ENCODE data around the gene SIAH1. TPM values are rescaled to one million over a fixed set of nuclear protein-coding genes. Genes with fewer than 3 reads are reported as not detected.
"Not testable (repeated sequence)": the region's sequence is repeated elsewhere in the genome, so short reads cannot be mapped to it uniquely, and the experiment has no call there.

The SIAH1 gene
- total RNA-seq, 4 donors from 2014 or later = 15.1 to 45.9 (median 27.8) TPM

DNA sequence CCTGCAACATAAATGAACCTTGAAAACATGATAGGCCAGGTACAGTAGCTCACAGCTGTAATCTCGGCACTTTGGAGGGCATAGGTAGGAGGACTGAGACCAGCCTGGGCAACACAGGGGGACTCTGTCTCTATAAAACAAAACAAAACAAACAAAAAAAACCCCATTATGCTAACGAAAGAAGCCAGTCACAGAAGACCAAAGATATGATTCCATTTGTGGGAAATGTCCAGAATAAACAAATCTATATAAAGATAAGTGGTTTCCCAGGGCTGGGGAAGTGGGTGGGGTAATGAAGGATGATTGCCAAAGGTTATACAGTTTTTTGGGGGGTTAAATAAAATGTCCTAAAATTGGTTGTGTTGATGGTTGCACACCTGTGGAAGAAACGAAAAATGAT lies 36.5 kb upstream of the SIAH1 start:
- no peak for DNase-seq
- Histone ChIP-seq H3K27me3 (no peaks in the 10 kb centered on the region), H3K4me1 (no peaks in the 10 kb centered on the region), H3K27ac (no peak overlapping the region), H3K4me3 (no peak overlapping the region), H3K9me3 (no peaks in the 10 kb centered on the region), H3K36me3 (no peaks in the 10 kb centered on the region)
- in situ Hi-C loops (cut with MboI; ENCODE audit: low pct_ligation_motif_present in 1 of 4, low pct_unique_long_range_greater_than_20kb in 1 of 4, low sequenced_read_pairs in 3 of 4) (no loop called here), intact Hi-C loops (cut with DNase I; ENCODE audit: low total_unique reads) (no loop called here)
- 57 to 58% methylated on average over 3 of the region's 3 CpGs for WGBS, 2 donors (ENCODE audit: low coverage in 1 of 2)
- no peak for TF ChIP-seq POLR2AphosphoS5 (IDR thresholded peaks at IDR 0.05)
- no peak for TF ChIP-seq POLR2A (IDR thresholded peaks at IDR 0.05)
- no peak for TF ChIP-seq EP300 (IDR thresholded peaks at IDR 0.05; ENCODE audit: low read depth)

DNA sequence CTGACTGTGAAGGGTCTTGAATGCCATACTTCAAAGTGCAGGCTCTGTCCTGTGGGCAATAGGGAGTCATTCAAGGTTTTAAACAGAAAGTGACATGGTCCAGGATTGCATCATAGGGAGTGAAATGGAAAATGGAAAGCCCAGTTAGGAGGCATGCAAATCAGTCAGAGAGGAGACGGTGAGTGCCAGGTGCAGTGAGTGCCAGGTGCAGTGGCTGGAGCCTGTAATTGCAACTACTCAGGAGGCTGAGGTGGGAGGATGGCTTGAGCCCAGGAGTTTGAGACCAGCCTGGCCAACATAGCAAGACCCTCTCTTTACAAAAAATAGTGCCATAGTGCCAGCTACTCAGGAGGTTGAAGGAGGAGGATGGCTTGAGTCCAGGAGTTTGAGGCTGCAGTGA lies 35.2 kb upstream of the SIAH1 start:
- no peak overlapping the region for H3K27ac ChIP-seq
- intact Hi-C loops (cut with DNase I; ENCODE audit: low total_unique reads) (no loop called here), in situ Hi-C loops (cut with MboI; ENCODE audit: low pct_ligation_motif_present in 1 of 4, low pct_unique_long_range_greater_than_20kb in 1 of 4, low sequenced_read_pairs in 3 of 4) (no loop called here)
- no peaks in the 10 kb centered on the region for H3K9me3 ChIP-seq
- H3K4me1 ChIP-seq = no peaks in the 10 kb centered on the region
- H3K4me3 ChIP-seq = no peak overlapping the region
- no peak for DNase-seq
- H3K36me3 ChIP-seq = no peaks in the 10 kb centered on the region
- WGBS, 2 donors (ENCODE audit: low coverage in 1 of 2) = 57 to 58% methylated on average over 1 of the region's 1 CpG
- TF ChIP-seq, protein P1, sequence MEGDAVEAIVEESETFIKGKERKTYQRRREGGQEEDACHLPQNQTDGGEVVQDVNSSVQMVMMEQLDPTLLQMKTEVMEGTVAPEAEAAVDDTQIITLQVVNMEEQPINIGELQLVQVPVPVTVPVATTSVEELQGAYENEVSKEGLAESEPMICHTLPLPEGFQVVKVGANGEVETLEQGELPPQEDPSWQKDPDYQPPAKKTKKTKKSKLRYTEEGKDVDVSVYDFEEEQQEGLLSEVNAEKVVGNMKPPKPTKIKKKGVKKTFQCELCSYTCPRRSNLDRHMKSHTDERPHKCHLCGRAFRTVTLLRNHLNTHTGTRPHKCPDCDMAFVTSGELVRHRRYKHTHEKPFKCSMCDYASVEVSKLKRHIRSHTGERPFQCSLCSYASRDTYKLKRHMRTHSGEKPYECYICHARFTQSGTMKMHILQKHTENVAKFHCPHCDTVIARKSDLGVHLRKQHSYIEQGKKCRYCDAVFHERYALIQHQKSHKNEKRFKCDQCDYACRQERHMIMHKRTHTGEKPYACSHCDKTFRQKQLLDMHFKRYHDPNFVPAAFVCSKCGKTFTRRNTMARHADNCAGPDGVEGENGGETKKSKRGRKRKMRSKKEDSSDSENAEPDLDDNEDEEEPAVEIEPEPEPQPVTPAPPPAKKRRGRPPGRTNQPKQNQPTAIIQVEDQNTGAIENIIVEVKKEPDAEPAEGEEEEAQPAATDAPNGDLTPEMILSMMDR (IDR thresholded peaks at IDR 0.05) = no peak
- TF ChIP-seq EP300 (IDR thresholded peaks at IDR 0.05; ENCODE audit: low read depth) = no peak
- TF ChIP-seq POLR2A (IDR thresholded peaks at IDR 0.05) = no peak
- TF ChIP-seq POLR2AphosphoS5 (IDR thresholded peaks at IDR 0.05) = no peak
- no peaks in the 10 kb centered on the region for H3K27me3 ChIP-seq

DNA sequence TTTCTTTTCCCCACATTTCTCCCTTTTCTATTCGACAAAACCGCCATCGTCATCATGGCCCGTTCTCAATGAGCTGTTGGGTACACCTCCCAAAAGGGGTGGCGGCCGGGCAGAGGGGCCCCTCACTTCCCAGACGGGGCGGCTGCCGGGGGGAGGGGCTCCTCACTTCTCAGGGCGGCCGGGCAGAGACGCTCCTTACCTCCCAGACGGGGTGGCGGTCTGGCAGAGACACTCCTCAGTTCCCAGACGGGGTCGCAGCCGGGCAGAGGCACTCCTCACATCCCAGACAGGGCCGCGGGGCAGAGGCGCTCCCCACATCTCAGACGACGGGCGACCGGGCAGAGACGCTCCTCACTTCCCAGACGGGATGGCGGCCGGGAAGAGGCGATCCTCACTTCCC lies 31.4 kb upstream of the SIAH1 start:
- H3K36me3 ChIP-seq; intact Hi-C loops (cut with DNase I; ENCODE audit: low total_unique reads); H3K27me3 ChIP-seq; in situ Hi-C loops (cut with MboI; ENCODE audit: low pct_ligation_motif_present in 1 of 4, low pct_unique_long_range_greater_than_20kb in 1 of 4, low sequenced_read_pairs in 3 of 4); DNase-seq; H3K9me3 ChIP-seq; H3K4me3 ChIP-seq; H3K4me1 ChIP-seq; H3K27ac ChIP-seq: not testable (repeated sequence)
- 93 to 96% methylated on average over 4 to 11 of the region's 29 CpGs for WGBS, 2 donors (ENCODE audit: low coverage in 1 of 2)

DNA sequence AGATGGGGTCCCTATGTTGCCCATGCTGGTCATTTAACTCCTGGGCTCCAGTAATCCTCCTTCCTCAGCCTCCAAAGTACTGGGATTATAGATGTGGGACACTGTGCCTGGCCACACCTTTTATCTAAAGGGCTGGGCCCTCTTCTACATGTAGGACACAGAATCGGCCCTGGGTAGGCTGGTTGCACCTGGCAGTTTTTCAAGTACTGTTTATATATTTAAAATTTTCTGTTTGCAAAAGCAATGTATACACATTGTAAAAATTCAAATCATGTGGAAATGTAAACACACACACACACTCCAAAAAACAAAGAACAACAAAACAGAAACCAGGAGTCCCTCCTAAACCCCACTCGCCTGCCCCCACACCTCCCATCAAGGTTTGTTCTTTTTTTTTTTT lies 28.1 kb upstream of the SIAH1 start:
- no peak for DNase-seq
- H3K27me3 ChIP-seq = no peaks in the 10 kb centered on the region
- peaks cover 0 to 25% (median 14%) of the 10 kb centered on the region in 4 donors for H3K4me1 ChIP-seq
- no peaks in the 10 kb centered on the region for H3K9me3 ChIP-seq
- 47 to 58% methylated on average over 2 of the region's 2 CpGs for WGBS, 2 donors (ENCODE audit: low coverage in 1 of 2)
- in situ Hi-C loops (cut with MboI; ENCODE audit: low pct_ligation_motif_present in 1 of 4, low pct_unique_long_range_greater_than_20kb in 1 of 4, low sequenced_read_pairs in 3 of 4) = no loop called here
- no peak overlapping the region for H3K4me3 ChIP-seq
- H3K27ac ChIP-seq = no peak overlapping the region
- intact Hi-C loops (cut with DNase I; ENCODE audit: low total_unique reads) = no loop called here
- TF ChIP-seq POLR2AphosphoS5 (IDR thresholded peaks at IDR 0.05) = no peak
- TF ChIP-seq, protein P1 (IDR thresholded peaks at IDR 0.05) = no peak
- TF ChIP-seq POLR2A (IDR thresholded peaks at IDR 0.05) = no peak
- no peak for TF ChIP-seq EP300 (IDR thresholded peaks at IDR 0.05; ENCODE audit: low read depth)
- no peaks in the 10 kb centered on the region for H3K36me3 ChIP-seq

DNA sequence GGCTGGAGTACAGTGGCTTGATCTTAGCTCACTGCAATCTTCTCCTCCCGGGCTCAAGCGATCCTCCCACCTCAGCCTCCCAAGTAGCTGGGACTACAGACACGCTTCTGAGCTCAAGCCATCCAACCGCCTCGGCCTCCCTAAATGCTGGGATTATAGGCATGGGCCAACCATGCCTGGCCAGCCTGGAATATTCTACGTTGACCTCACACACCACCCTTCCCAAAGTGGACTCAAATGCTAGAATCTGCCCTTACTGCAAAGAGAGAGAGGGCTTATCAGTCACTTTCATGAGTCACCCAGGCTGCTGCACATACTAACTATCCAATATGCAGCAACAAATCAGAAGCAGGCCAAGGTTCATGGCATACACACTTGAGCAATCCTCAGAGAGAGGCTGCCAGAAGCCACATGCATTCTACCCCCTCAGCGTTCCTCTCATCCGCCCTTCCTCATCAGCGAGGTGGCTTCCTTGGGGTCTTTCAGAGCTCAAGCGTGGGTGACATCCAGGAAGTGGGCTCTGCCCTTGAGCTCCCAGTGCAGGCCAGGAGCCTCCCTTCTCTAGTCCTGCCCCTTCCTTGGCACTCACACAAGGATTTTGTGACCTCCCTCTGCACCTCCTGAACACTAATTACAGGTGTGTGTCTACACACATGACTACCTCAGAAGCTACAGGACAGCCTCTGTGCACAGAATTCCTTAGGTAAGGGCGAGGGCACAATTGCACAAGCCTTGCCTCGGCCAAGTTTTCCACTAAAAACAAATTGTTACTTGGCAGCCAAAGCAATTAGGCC lies 24.8 kb upstream of the SIAH1 start:
- 54 to 72% methylated on average over 7 to 12 of the region's 12 CpGs for WGBS, 2 donors (ENCODE audit: low coverage in 1 of 2)
- no peaks in the 10 kb centered on the region for H3K9me3 ChIP-seq
- no peak overlapping the region for H3K4me3 ChIP-seq
- no peaks in the 10 kb centered on the region for H3K36me3 ChIP-seq
- peak; percentile 68 for DNase-seq
- TF ChIP-seq EP300 (IDR thresholded peaks at IDR 0.05; ENCODE audit: low read depth) (no peak), POLR2A (IDR thresholded peaks at IDR 0.05) (peak; percentile 47), POLR2AphosphoS5 (IDR thresholded peaks at IDR 0.05) (peak in 2 of 3 donors; percentile 28 to 74)
- peak overlapping the region; percentile 80 to 87 (median 82) for H3K27ac ChIP-seq
- intact Hi-C loops (cut with DNase I; ENCODE audit: low total_unique reads) (no loop called here), in situ Hi-C loops (cut with MboI; ENCODE audit: low pct_ligation_motif_present in 1 of 4, low pct_unique_long_range_greater_than_20kb in 1 of 4, low sequenced_read_pairs in 3 of 4) (no loop called here)
- peaks cover 6 to 44% (median 30%) of the 10 kb centered on the region in 4 donors for H3K4me1 ChIP-seq
- H3K27me3 ChIP-seq = no peaks in the 10 kb centered on the region

Measured in transverse colon (tissue), 4 donors.